Stimulated activated CD8-positive, alpha-beta memory T cell treated with anti-CD3 and anti-CD28 coated beads, Interleukin-2, amount 100 ng/mL, for 48 hours (primary cell): Measurements from ENCODE around the gene SEZ6L2.
"Not testable (repeated sequence)": the region's sequence is repeated elsewhere in the genome, so short reads cannot be mapped to it uniquely, and the experiment has no call there.

Experiments
- DNase-seq, 2 donors: peaks; one replicate each; pipeline ENCODE4 v3.0.0-alpha.2; 2020; ENCODE audit warnings: low read depth in 2 of 2

SEZ6L2 gene

DNA sequence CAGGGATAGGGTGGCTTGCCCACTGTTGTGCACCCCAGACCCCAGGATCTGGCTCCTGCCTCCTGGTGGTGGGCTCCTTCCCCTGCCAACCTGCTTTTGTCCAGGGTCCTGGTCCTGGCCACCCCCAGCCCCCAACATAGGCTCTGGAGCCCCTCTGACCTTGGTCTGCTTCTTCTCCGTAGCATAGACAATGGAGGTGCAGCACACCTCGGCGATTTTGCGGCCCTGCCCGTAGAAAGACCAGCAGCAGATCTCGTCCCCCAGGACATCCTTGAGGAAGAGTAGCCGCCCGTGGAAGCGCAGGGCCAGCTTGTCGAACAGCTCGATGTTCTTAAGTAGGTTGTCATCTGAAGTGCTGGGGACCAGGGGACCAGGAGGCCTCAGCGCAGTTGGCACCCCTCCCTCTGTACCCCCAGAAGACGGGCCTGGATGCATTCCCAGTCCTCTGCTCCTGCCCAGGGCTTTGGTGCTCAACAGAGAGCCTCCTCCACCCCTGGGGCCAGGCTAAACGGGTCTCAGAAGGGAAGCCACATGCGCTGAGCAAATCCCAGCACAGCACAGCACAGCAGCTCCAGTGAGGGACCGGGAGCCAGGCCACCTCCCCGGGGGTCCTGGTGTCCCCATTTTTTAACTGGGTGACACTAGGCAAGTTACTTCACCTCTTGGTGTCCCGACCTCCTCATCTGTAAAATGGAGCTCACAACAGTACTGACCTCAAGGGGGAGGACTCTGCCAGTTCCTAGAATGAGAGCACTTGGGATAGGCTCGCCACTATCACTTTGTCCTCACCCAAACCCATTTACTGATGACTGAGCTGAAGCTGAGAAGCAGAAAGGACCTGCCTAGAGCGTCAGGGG lies 11.7 kb upstream of the SEZ6L2 start:
- no peak for DNase-seq

DNA sequence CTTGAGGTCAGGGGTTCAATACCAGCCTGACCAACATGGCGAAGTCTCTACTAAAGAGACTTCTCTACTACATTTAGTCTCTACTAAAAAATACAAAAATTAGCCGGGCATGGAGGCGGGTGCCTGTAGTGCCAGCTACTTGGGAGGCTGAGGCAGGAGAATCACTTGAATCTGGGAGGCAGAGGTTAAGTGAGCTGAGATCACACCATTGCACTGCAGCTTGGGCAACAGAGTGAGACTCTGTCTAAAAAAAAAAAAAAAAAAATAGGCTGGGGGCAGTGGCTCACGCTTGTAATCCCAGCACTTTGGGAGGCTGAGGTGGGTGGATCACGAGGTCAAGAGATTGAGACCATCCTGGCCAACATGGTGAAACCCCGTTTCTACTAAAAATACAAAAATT lies 10.5 kb upstream of the SEZ6L2 start:
- DNase-seq: not testable (repeated sequence)

DNA sequence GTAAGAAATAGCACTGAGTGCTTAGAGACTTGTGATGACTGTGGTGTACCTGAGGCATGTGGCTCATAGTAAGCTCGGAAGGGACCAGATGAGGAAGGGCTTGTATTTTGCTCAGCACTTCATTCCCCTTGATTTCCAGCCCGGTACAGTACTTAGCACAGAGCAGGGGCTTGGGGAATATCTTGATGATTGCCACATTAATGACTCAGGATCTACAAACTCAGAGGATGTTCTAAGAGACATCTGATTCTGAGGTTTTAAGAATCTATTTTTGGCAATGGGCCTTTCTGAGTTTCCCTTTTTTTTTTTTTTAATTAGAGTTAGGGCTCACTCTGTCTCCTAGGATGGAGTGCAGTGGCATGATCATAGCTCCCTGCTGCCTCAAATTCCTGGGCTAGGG lies 10.0 kb upstream of the SEZ6L2 start:
- no peak for DNase-seq

DNA sequence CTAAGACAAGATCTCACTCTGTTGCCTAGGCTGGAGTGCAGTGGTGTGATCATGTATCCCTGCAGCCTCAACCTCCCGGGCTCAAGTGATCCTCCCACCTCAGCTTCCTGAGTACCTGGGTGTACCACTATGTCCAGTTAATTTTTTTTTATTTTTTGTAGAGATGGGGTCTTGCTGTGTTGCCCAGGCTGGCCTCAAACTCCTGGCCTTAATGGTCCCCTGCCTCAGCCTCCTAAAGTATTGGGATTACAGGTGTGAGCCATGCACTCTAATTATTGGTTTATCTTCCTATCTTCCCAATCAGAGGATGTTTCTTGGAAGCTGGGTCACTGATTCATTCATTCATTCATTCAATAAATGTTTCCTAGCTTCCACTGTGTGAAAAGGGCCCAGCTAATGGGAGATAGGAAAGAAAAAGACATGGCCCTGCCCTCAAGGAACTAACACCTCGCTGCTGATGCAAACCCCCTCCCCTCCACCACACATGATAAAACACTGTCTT lies 9.4 kb upstream of the SEZ6L2 start:
- no peak for DNase-seq

DNA sequence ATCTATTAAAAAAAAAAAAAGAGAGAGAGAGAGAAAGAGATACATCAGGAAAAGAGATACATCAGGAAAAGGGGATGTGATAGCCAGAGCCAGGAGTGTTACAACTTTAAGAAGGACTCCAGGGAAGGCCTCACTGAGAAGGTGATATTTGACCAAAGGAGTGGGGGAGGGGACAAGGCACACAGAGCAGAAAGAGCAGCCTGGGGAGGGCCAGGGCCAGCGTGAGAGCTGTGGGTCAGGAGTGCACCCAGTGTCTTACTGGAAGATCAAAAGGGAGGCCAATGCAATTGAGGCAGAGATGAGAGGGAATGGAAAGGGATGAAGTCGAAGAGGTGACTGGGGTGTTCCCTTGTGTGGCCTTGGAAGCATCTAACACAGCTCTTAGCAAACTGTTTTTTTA lies 8.6 kb upstream of the SEZ6L2 start:
- DNase-seq: no peak

DNA sequence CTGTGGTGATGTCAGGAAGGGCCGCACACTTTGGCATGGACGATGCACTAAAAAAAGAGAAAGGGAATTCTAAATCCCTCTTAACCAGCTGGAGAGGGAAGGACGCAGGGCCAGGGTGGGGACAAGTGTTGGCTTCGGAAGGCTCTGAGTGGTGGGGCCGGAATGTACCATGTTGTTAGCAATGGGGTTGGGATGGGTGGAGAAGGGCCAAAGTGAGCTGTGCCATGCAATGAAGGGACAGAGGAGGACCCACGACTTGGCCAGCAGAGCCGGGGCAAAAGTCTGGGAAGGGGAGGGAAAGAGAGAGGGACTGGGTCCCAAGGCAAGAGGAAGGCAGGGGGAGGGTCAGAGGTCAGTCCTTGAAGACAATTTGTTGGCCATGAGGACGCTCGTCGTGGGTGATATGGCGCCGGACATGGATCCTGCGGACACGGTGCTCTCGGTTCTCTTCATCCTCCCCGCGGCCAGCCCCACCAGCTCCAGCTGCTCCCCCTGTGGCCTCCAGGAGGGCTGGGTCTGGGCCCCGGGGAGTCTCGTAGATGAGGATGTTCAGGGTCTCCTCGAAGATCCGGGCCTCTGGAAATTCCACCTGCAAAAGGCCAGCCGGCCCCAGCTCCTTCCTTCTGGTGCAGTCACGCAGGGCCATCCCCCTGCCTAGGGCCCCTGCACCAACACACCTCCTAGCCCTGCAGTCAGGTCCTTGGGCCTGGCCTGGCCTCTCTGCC lies 7.3 kb upstream of the SEZ6L2 start:
- no peak for DNase-seq

DNA sequence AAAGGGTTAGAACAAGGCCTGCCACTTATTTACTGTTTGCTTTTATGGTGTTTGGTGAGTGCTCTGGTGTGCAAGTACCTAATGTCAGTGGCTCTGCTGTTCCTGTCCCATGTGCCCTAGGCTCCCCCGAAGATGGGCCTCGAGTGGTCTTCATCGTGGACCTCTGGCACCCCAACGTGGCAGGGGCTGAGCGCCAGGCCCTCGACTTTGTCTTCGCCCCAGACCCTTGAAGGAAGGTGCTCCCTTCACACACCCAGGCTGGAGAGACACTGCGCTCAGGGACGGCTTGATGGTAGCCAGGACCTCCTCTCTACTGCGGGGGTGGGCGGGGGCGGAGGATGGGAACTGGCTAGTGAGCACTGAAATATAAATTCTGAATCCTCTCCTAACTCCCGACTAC lies 6.3 kb upstream of the SEZ6L2 start:
- DNase-seq: no peak

DNA sequence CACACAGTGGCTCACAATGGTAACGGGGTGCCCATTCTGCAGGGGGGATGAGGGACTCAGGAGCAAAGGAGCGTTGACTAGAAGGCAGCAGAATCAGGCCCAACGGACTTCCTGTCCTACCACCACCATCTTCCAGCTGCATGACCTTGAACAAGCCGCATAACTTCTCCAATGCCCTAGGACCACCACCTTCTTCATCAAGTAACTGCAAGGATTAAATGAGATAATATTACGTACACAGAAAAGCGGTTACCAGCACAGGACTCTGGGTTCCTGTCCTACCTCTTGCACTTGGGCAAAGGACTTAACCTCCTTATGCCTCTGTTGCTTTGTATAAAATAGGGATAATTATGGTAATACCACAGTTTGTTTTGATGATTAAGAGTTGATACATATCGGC lies 5.6 kb upstream of the SEZ6L2 start:
- DNase-seq: no peak

DNA sequence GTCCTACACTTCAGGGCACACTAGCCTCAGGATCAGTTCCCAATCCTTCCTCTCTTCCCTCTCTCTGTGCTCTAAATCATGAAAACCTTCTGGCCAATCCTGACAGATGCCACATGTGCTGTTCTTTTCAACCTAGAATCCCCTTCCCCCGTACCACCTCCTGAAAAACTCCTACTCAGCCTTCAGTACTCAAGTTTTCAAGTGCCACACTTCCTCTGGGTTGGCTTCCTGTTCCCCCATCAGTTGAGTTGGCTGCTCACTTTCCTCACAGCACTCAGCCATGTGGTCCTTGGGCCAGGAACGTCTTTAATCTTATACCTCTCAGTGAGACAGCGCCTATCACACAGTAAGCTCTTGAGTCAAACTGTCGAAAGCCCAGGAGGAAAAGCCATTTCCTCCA lies 4.2 kb upstream of the SEZ6L2 start:
- DNase-seq: no peak

DNA sequence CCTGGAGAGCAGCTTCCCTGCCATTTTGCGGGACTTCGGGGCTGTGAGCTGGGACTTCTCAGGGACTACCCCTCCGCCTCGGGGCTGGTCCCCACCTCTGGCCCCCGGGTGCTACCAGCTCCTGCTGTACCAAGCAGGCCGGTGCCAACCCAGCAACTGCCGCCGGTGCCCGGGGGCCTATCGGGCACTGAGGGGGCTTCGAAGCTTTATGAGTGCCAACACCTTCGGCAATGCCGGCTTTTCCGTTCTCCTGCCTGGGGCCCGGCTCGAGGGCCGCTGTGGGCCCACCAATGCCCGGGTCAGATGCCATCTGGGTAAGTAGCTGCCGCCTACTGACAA lies 2.2 kb upstream of the SEZ6L2 start:
- no peak for DNase-seq

DNA sequence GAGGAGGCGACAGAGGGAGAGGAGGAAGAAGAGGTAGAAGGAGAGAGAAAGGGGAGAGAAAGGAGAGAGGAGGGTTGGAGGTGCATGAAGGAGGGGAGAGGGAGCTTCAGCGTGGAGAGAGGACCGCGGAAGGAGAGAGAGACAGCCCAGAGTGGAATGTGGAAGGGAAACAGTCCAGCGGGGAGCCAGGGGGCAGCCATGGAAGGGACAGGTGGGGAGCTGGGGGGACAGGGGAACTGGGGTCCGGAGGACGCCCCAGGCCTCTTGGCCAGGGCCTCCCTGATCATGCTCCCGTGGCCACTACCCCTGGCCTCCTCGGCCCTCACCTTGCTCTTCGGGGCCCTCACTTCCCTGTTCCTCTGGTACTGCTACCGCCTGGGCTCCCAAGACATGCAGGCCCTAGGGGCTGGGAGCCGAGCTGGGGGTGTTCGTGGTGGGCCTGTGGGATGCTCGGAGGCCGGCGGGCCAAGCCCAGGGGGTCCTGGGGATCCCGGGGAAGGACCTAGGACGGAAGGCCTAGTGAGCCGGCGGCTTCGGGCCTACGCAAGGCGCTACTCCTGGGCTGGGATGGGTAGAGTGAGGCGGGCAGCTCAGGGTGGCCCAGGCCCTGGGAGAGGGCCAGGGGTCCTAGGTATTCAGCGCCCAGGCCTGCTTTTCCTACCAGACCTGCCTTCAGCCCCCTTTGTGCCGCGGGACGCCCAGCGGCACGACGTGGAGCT lies 1.7 kb upstream of the SEZ6L2 start:
- DNase-seq: no peak

DNA sequence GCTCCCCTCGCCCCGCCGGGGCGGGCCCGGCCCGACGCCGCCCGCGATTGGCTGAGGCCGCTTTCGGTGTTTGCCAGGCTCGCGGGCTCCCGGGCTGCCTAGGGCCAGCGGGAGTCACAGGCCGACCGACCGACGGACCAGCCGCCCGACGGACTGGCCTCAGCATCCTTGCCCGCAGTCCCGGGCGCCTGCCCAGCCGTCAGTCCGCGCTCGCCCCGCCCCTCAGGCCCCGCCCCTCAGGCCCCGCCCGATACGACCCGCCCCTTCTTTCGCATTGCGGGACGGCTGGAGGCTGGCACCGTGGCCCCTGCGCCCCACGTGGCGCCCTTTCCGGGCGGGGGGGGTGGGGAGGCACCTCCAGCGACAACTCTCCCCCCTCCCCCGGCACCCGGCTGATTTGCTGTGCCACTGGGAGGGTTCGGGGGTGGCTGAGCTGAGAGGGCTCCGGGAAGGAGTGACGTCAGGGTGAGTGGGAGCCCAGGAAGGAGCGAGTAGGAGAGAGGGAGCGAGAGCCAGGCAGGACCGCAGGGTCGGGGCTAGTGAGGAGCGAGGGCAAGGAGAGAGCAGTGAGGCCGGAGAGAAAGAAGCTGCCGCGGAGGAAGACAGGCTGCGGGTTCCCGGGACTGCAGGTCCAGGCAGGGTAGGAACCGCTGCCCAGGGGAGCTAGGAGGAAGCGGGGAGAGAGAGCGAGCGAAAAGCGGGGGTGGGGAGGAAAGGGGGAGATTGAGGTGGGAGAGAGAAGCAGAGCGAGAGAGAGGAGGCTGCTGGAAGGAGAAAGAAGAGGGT lies 945 bp upstream of the SEZ6L2 start, which contains the start of gene ASPHD1:
ASPHD1 (plus strand) TSS at position 387 of the 786 bp plus-strand sequence. CDS start 484 bp downstream, outside the sequence.
- peak; percentile 44 to 48 for DNase-seq

DNA sequence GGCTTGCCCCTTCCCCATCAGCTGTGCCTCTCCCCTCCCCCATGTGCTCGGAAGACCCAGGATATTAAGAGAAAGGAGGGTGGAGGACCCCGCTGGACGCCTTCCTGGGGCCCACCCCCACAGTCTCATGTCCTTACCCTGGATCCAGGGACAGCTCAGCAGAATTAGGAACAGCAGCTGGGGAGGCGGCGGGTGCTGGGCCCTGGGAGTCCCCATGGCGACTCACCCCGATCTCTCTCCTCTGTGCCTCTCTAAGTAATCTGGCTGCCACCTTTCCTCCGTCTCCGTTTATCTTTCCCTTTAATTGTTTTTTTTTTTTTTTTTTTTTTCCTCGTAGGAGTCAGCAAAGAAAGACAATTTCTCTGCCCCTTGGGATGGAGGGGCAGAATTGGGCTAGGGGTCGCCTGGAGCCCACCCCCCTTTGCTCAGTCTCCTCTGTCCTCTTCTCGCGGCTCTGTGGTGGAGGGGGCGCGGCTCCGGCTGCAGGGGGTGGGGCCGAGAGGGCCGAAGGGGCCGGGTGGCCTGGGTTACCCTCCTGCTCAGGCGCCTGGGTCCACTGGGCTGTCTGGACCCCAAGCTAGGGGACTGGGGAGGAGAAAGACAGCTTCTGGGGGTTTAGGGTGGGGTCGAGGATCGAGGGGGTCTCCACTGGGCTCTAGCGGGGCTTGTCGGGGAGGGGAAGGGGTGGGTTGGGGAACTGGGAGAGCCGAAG lies 390 bp downstream of the SEZ6L2 start:
- no peak for DNase-seq

DNA sequence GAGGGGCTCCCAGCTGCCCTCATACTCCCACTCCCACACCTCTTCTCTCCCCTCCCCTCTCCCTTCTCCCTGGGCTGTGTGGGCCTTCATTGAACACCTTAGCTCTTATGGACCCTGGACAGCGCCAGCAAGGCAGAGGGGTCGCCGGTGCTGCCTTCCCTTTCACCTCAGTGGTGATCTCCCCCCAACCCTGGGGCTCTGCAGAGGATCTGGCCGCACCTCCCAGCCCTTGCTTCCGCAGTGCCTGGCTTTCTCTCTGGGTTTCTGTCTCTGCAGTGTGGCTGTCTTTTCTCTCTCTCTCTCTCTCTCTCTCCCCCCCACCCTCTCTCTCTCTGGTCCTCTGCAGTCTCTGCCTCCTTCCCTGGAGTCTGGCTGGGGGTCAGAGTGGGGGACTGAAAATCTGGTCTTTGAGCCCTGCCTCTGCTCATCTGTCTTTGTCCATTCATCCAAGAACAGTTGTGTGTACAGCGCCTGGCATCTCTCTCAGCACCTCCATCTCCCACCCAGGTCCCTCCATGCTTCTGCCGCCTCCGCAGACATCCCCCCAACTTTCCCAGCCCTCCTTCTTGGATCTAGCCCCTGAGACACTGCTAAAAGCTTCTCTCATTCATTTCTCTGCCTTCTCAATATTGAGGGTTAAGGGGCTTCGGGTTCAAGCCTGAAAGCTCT lies 1.1 kb downstream of the SEZ6L2 start:
- no peak for DNase-seq

DNA sequence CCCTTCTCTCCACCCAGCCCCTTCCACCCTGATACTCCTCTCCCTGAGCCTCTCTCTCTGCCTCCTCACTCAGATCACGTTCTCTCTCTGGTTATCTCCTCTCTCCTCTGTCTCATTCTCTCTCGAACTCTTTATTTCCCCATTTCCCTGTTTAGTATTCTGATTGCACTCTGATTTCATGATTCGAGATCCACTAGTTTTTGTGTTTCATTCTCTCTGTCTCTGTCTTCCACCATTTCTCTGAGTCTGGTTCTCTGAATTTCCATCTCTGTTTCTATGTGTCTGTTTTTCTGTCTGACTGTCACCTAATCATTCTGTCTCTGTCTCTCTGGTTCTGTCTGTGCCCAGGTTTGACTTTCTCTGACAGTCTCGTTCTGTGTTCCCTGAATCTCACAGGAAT lies 2.0 kb downstream of the SEZ6L2 start:
- DNase-seq: no peak

DNA sequence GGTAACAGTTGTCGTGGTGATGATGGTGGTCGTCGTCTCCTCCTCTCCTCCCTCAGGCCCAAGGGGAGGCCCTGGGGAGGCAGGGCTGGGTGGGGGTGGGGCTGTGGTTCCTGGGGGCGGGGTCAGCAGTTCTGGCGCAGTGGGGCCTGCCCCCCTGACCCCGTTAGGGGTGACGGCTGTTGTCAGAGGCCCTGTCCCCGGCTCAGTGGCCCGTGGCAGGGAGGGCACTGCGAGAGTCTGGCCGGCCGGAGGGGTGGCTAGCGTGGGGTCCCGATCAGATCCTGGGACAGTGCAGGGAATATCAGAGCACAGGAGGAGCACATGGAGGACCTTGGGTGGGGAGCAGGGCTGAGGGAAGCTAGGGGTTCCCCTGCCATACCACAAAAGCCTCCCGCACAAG lies 2.5 kb downstream of the SEZ6L2 start:
- DNase-seq: no peak

DNA sequence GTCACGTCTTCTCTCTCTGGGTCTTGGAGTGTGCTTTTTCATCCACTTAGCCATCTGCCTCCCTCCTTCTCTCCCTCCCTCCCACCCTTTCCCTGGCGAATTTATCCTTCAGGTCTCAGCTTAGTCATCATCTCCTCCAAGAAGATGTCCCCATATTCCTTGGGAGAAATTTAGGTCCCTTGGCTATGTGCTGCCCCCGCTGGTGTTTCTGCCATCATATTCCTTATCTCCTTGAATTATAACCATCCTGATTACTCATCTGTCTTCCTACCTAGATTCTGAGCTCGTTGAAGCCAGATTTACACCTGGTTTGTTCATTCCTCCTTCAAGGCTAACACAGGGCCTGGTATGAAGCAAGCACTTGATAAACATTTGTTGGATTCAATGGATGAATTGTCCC lies 5.0 kb downstream of the SEZ6L2 start:
- DNase-seq: no peak

DNA sequence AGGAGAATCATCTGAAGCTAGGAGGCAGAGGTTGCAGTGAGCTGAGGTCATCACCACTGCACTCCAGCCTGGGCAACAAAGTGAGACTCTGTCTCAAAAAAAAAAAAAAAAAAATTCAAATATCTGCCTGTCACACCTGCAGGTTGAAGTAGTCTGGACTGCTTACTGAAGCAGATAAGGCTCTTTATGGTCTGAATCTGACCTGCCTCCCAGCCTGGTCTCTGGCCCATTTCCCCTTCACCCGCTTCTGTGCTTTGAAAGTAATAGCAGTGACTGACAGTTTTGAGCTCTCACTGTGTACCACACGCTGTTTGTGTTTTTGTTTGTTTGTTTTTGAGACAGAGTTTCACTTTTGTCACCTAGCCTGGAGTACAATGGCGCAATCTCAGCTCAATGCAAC lies 5.8 kb downstream of the SEZ6L2 start:
- DNase-seq: no peak

DNA sequence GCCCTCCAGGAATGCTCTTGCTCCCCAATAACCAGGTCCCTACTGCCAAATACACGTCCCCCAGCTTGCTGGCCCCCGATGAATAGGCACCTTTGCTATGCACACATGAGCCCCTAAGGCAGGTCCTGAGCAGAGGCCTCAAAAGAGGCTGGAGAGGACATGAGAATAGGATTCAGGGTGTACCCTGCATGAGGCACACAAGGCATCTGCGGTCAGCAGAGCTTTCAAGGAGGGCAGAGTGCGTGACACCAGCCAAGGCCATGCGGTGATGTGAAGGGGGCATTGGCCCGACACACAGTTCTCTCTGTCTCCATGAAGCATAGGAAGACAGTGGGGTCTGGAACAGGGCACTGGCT lies 6.9 kb downstream of the SEZ6L2 start:
- DNase-seq: no peak
